Measurements from ENCODE around the gene DCLK1.

The DCLK1 gene

DNA sequence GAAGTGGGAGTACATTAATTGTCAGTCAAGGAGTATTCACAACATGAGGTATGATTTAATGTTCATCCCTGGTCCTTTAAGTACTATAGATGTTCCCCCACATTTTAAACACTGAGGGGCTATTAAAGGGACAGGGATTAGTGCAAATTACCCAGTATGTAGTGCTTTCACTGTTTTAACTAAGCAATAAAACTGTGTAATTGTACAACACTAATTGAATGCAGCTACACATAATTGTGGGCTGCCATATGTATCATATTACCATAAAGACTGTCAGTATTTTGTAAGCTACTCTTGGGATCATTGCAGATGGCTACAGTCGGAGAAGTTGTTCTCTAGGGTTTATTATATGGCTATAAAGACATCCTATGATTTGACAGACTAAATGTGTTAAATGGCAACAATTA, 316.6 kb downstream of the DCLK1 start:
- TF ChIP-seq POLR2AphosphoS5 (IDR thresholded peaks at IDR 0.05; ENCODE audit: low read depth) (no peak), CTCF (IDR thresholded peaks at IDR 0.05; ENCODE audit: insufficient read depth, low read length) (no peak), REST (IDR thresholded peaks at IDR 0.05; ENCODE audit: insufficient replicate concordance, low read depth) (no peak), SPI1 (IDR thresholded peaks at IDR 0.05; ENCODE audit: borderline replicate concordance, low read depth) (no peak), GABPA (IDR thresholded peaks at IDR 0.05; ENCODE audit: low read depth) (no peak)
- DNase-seq (ENCODE audit: low read depth in 1 of 2, low spot score in 1 of 2), result no peak
- H3K4me3 ChIP-seq (replicated peaks; ENCODE audit: insufficient read depth, low read length), result no peak overlapping the region
- H3K27ac ChIP-seq (replicated peaks), result no peak overlapping the region
- H3K27me3 ChIP-seq (ENCODE audit: insufficient read depth, poor library complexity, severe bottlenecking), result no peaks in the 10 kb centered on the region

GRCh38 chr13:35812736-35813135, 318.4 kb downstream of the DCLK1 start:
- no peak for DNase-seq (ENCODE audit: low read depth in 1 of 2, low spot score in 1 of 2)
- Histone ChIP-seq H3K27me3 (ENCODE audit: insufficient read depth, poor library complexity, severe bottlenecking) (no peaks in the 10 kb centered on the region), H3K4me3 (replicated peaks; ENCODE audit: insufficient read depth, low read length) (no peak overlapping the region), H3K27ac (replicated peaks) (no peak overlapping the region)
- TF ChIP-seq CTCF (IDR thresholded peaks at IDR 0.05; ENCODE audit: insufficient read depth, low read length) (no peak), GABPA (IDR thresholded peaks at IDR 0.05; ENCODE audit: low read depth) (no peak), POLR2AphosphoS5 (IDR thresholded peaks at IDR 0.05; ENCODE audit: low read depth) (no peak), REST (IDR thresholded peaks at IDR 0.05; ENCODE audit: insufficient replicate concordance, low read depth) (no peak), SPI1 (IDR thresholded peaks at IDR 0.05; ENCODE audit: borderline replicate concordance, low read depth) (no peak)

DNA sequence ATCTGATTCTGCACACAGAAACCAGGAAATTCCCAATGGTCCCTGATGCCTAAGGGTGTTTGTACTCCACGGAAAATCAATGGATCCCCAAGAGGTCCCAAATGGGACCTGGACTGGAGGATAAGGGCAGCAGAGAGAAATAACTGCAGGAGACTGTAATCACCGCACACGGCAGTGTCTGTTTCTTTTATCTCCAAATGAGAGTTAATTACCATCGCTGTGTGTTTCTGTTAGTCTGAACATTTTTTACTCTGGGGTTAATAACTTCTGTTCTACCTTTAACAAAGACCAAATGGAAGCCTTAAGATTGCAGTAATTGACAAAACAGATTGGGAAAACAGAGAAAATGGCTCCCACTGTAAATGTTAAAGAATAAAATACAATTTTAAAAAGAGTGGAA, 320.9 kb downstream of the DCLK1 start:
- Histone ChIP-seq H3K4me3 (replicated peaks; ENCODE audit: insufficient read depth, low read length) (no peak overlapping the region), H3K27ac (replicated peaks) (no peak overlapping the region), H3K27me3 (ENCODE audit: insufficient read depth, poor library complexity, severe bottlenecking) (no peaks in the 10 kb centered on the region)
- no peak for TF ChIP-seq POLR2AphosphoS5 (IDR thresholded peaks at IDR 0.05; ENCODE audit: low read depth)
- no peak for DNase-seq (ENCODE audit: low read depth in 1 of 2, low spot score in 1 of 2)

DNA sequence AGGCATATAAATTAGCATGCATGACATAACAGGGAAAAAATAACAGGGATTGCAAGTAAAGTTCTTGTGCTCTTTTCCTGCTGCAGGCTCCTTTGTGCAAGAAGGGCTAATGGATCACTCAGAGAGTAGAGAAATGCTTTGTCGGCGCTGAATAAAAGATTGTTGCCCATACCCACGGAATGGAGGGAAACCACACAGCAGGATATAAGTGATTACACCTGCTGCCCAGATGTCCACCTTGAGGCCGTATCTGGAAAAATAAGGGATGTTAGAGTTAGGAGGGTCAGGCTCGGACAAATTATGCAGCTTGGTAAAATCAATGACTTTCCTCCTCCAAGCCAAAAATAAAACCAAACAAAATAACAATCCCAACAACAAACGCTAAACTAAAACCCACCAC, 322.3 kb downstream of the DCLK1 start:
- no peak for DNase-seq (ENCODE audit: low read depth in 1 of 2, low spot score in 1 of 2)
- no peak overlapping the region for H3K27ac ChIP-seq (replicated peaks)
- TF ChIP-seq SPI1 (IDR thresholded peaks at IDR 0.05; ENCODE audit: borderline replicate concordance, low read depth), result no peak
- no peak for TF ChIP-seq POLR2AphosphoS5 (IDR thresholded peaks at IDR 0.05; ENCODE audit: low read depth)
- TF ChIP-seq CTCF (IDR thresholded peaks at IDR 0.05; ENCODE audit: insufficient read depth, low read length), result no peak
- no peak for TF ChIP-seq REST (IDR thresholded peaks at IDR 0.05; ENCODE audit: insufficient replicate concordance, low read depth)
- TF ChIP-seq GABPA (IDR thresholded peaks at IDR 0.05; ENCODE audit: low read depth), result no peak

More for the DNA sequence above, 322.3 kb downstream of the DCLK1 start:
- no peaks in the 10 kb centered on the region for H3K27me3 ChIP-seq (ENCODE audit: insufficient read depth, poor library complexity, severe bottlenecking)
- no peak overlapping the region for H3K4me3 ChIP-seq (replicated peaks; ENCODE audit: insufficient read depth, low read length)
